Stimulated activated CD8-positive, alpha-beta memory T cell treated with anti-CD3 and anti-CD28 coated beads, Interleukin-2, amount 100 ng/mL, for 1 hour (primary cell): ENCODE measurements around the gene OPTC.
A peak's percentile ranks its signal among the peaks of the same experiment; 100 is the strongest.
"Not testable (repeated sequence)": the region's sequence is repeated elsewhere in the genome, so short reads cannot be mapped to it uniquely, and the experiment has no call there.

ENCODE experiments used
- DNase-seq, 2 donors: peaks; one replicate each; pipeline ENCODE4 v3.0.0-alpha.2; 2020; ENCODE audit warnings: low read depth in 2 of 2

Gene OPTC

DNA sequence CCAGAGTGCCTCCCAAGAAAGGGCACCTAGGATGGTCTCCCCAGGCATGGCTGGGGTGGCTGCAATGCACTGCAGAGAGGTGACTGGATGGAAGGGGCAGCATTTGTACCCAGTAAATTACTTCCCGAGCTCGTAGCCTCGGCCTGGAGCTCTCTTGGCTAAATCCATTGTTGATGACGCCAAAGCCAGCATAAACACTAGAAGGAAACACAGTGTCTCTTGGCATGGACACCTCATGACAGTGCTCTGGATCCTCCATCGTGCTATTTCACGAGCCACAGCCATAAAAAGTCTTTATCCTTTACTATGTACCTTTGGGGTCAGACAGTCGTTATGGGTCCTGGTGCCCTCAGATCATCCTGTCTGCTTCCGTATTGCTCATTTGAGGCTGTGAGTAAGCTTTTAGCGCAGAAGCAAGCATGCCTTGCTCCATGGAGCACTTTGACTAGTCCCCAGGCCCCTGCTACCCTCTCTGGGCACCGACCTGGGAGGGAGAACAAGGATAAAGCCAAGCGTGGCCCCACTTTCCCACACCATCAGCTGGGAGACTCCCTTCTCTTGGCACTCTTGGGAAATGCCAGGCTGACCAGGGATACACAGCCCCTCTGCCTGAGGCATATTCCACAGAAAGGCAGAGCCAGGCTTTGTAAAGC, 28.7 kb upstream of the OPTC start:
- DNase-seq: no peak

DNA sequence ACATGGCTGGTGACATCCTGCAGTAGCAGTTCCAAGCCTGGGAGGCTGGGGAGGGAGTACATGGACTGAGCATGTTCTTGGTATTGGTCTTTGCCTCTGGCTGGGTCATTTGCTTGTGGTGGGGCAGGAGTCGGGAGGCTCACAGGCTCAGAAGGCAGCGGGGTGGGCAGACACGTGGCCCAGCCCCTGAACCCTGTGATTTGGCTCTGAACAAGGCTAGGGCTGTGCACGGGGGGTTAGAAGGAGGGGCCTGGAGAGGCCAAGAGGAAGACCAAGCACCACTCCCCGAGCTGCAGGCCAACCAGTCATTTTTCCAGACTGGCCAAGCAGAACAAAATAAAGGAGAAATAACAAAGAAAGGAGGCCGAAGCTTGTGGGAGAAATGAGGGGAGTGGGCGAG, 28.0 kb upstream of the OPTC start:
- DNase-seq: no peak

GRCh38 chr1:203466906-203467549, 26.9 kb upstream of the OPTC start:
- DNase-seq: not testable (repeated sequence)

GRCh38 chr1:203467550-203467921, 26.4 kb upstream of the OPTC start:
- DNase-seq: no peak

DNA sequence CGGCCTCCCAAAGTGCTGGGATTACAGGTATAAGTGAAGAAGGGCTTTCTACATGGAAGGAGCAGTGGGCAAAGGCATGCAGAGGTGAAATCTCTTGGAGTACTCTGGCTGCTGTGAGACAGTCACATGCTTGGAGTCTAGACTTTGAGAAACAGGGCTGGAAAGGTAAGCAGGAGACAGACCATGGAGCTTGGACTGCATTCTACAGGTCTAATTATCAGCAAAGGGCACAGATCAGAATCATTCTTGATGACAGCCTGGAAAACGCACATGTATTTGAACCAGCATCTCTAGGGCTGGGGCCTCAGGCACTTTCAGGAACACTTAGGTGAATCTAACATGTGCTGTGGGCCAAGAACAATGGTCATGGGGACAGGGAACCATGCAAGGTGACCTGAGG, 25.6 kb upstream of the OPTC start:
- DNase-seq: no peak

DNA sequence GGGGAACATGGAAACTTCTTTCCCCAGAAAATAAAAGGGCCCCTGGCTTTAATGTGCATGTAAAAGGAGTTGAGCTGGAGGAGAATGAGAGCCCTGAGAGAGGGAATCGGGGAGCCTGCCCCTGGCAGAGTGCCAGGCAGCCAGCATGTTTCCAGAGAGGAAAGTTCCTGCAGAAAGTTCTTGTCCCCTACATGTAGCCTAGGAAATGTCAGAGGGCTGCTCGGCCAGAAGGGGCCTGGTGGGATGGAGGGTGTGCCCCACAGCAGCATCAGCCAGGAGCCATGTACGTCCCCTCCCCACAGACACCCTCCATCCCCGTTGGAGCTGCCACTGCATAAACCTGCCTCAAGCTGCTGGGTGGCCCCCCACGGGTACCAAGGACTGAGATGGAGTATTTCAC, 23.7 kb upstream of the OPTC start:
- DNase-seq: no peak

DNA sequence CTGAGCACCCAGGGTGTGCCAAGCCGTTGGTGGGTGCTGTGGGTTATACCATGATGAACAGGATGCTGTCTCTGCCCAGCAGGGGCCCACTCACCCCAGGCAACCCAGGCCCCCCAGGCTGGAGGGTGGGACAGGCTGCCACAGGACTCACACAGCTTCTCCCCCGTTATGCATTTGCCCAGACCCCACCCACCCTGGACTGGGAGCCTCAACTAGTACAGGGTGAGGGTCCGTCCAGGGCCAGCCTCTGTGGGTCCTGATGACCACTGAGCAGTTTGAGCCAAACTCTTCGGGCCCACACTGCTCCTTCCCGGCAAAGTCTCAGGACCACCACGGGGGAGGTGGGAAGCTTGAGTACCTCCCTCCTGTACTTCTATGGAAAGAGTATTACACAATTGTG, 22.1 kb upstream of the OPTC start:
- DNase-seq: no peak

GRCh38 chr1:203473281-203473680, 20.7 kb upstream of the OPTC start:
- DNase-seq: no peak

- no peak for DNase-seq
These were observed 20.1 kb upstream of the OPTC start for GRCh38 chr1:203473781-203474305.

DNA sequence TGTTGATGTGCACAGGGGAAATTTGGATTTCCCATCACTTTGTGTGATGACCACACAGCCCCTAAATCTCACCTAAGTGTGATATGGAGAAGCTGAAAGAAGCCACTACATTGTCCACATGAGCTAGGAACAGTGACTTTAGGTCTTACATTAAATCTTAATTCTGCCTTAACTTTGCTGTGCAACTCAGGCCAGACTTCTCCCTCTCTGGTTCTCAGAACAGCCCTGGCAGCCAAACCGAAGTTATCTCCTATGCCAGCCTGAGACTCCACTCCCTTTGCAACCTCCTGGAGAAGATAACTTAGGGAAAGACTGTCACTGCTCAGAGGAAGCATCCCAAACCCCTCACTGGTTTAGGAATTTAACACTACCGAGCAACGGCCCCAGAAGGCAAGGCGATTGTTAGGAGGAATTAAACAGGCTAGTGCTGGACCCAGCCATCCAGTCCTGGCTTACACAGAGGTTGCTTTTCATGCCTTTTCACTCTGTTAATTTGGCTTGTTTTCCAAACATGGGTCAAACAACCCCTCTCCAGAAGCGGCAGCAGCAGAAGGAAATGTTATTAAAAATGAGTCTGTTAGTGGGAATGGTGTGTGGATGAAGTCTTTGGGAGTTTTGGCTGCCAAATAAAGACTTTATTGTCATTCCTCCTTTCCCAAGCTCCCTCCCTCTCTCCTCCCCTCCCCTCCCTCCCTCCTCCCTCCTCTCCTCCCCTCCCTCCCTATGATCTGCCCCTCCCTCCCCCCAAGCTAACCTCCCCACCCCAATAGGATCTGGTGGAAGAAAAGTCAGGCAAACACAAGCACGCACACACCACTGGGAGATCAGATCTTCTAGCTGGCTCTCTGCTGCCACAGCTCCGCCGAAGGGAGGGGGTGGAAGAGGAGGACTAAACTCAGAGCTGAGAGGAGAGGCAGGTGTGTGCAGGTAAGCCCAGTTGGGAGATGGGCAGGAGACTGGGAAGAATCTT, 18.7 kb upstream of the OPTC start, which contains the start of gene PRELP:
TSS of gene PRELP (plus strand) at position 795 of the 970 bp plus-strand sequence. CDS start 7,379 bp downstream, outside the sequence.
- DNase-seq: no peak

DNA sequence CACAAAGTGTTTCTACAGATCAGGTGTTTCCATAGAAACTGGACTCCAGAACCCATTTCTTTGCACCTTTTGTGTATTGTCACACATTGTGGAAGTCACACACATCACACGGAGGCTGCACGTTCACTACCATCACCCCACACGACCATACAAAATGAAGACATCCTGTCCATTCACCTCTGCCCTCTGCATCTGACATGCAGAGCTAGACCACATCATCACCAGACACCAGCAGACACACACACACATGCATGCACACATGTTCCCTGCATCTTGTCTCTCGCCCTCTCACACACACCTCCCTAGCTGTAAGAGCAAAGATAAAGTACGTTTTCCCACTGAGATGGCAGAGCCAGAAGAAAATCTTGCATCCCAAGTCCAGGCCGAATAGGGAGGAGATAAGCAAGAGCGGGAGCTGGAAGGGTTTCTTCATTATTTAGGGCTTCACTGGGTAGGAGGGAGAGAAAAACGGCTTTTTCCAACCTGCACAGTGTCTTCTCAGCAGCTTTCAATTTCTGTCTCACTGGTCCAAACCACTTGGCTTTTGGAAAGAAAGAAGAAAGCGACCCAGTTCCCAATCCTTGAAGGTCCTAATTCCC, 17.6 kb upstream of the OPTC start:
- no peak for DNase-seq

GRCh38 chr1:203477748-203478147, 16.2 kb upstream of the OPTC start:
- DNase-seq: no peak

GRCh38 chr1:203478231-203478630, 15.7 kb upstream of the OPTC start:
- no peak for DNase-seq

DNA sequence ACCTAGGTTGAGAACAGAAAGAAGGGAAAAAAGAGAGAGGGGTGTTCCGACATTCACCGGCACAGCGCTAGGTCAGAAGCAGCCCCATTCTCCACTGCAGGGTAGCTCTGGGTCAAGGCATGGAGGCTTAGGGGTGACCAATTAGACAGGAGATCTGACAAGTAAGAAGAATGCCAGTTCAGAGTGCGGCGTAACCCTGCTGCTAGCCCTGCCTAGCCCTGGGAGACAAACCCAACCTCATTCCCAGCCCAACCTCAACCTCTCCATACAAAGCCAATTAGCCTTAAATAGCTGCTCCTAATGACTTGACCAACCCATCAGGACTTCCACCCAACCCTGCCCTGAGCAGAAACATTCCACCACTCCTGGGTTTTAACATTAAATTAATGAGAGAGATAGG, 15.0 kb upstream of the OPTC start:
- no peak for DNase-seq

DNA sequence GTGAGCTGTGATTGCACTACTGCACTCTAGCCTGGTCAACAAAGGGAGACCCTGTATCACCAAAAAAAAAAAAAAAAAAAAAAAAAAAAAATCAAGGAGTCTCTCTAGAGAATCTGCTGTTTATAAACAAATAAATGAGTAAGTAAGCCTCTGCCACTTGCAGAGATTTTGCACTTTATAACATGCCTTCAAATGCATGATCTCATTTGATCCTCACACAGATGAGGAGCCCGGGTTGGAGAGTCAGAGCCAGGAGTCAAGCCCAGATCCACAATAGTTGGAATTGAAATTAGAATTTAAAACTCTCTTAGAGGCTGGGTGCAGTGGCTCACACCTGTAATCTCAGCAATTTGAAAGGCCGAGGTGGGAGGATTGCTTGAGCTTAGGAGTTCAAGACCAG, 14.3 kb upstream of the OPTC start:
- no peak for DNase-seq

DNA sequence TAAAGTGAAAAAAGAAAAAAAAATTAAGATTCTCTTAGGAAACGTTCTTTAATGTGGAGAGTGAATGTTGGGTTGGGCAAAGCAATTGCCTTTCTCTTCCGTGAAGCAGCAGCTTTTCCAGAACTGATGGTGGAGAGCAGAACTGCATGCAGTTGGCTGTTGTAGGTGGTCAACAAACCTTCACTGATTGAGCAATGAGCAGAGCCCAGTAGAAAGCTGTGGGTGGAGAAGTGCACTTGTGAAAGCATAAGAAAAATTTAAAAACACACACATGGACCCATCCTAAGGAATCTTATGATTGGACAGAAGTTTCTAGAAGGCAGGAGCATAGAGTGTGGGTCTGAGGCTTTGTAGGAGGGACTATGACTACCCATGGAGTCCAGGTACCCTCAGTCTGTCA, 13.9 kb upstream of the OPTC start:
- no peak for DNase-seq

GRCh38 chr1:203480525-203481084, 13.3 kb upstream of the OPTC start:
- DNase-seq: peak; percentile 14 to 35

- DNase-seq: no peak
These were observed 12.8 kb upstream of the OPTC start for GRCh38 chr1:203481196-203481595.

DNA sequence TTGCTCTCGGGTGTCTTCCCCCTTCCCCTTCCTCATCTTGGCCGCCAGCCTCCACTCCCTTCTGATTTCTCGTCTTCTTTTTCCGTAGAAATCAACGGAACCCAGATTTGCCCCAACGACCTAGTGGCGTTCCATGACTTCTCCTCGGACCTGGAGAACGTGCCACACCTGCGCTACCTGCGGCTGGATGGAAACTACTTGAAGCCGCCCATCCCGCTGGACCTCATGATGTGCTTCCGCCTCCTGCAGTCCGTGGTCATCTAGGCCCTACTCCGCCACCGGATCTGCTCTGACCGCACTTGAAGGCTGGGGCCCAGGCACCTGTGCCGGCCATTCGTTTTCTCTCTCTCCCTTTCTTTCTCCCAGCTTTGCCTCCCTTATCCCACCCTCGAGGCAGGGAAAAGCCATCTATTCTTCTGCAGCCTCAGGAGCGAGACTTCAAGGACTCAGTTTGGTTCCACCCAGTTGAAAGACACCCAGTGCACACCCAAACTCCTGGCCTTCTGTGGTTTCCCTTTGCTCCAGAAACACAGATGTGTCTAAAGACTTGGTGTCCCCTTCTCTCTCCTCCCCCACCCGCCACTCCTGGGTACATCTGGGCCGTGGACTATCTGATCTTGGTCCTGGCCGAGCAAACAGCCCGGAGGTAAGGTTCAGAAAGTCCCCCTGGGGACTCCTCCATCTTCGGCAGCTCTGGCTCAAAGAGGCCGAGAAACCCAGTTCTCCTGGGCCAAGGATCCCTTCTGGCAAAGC, 7.2 kb upstream of the OPTC start:
- DNase-seq: no peak

DNA sequence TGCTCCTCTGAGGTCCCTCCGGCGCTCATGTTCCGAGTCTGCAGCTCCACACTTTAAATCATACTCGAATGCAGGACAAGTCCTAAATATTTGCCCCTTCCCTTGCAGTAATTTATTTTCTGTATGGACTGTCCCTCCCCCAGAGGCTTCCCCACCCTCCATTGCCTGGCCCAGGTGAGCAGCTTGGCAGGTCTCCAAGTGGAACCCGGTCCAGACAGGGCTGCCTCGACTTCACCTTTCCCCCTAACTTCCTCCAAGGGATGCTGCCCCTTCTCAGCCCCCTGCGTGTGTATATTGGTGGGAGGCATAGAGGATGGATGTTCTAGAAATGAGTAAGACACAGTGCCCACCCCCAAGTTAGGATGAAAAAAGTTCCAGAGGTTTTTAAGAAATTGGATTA, 5.4 kb upstream of the OPTC start:
- no peak for DNase-seq

DNA sequence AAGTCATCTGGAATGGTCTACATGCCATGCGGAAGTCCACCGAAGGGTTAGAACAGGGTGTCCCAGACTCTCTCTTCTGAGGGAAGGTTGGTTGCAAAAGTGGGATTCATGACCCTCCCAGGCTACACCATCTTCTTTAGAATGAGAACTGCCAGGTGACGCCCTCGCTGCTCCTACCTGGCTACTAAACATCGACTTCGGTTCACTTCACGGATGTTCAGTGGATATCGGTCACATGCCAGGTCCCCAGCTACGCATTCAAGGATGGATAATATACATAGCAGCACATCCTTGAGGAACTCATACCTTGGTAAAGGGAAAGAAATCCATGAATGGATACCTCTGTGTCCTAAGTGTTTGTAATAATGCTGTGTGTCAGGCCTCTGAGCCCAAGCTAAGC, 3.3 kb upstream of the OPTC start:
- DNase-seq: no peak
